DND-41 (cell line): ENCODE measurements around the gene ARHGEF16.

ENCODE experiments used
- ATAC-seq: fragments of 200-7000 bp; cut with Tn5 transposase; 3 replicates; pipeline ENCODE4 v1.9.1; 2021; ENCODE audit warnings: low read depth; ENCODE audit not compliant: insufficient read depth
- DNase-seq: peaks from one replicate; pipeline ENCODE4 v3.0.0-alpha.2; 2020
- H2AFZ ChIP-seq: 2 replicates; pipeline ENCODE4 v1.6.0; 2012; ENCODE audit warnings: low read depth, low read length
- H3K27ac ChIP-seq: 2 replicates; pipeline ENCODE4 v1.5.1; 2012; ENCODE audit warnings: low read length, inconsistent platforms
- H3K27me3 ChIP-seq: fragments of 200-600 bp; sonication (generic); 2 replicates; pipeline ENCODE4 v1.6.0; 2012; ENCODE audit warnings: low read length, mild to moderate bottlenecking, inconsistent platforms; ENCODE audit not compliant: insufficient read depth, poor library complexity
- H3K36me3 ChIP-seq: 2 replicates; pipeline ENCODE4 v1.5.1; 2012; ENCODE audit warnings: low read length, inconsistent platforms; ENCODE audit not compliant: insufficient read depth
- H3K4me1 ChIP-seq: 2 replicates; pipeline ENCODE4 v1.5.1; 2012; ENCODE audit warnings: mild to moderate bottlenecking, low read length; ENCODE audit not compliant: insufficient read depth
- H3K4me2 ChIP-seq: 2 replicates; pipeline ENCODE4 v1.6.0; 2012; ENCODE audit warnings: mild to moderate bottlenecking, moderate library complexity, low read length, inconsistent platforms; ENCODE audit not compliant: insufficient read depth
- H3K4me3 ChIP-seq, 2 experiments: fragments of 200-600 bp in 1 of 2; shearing (Covaris generic) in 1 of 2; 2 replicates each; pipeline ENCODE4 v1.5.1; 2012 to 2016; ENCODE audit warnings: inconsistent platforms in 2 of 2, low read length in 2 of 2, mild to moderate bottlenecking in 2 of 2, low read depth in 1 of 2, moderate library complexity in 1 of 2
- H3K79me2 ChIP-seq: 2 replicates; pipeline ENCODE4 v1.6.0; 2012; ENCODE audit warnings: low read length, inconsistent platforms; ENCODE audit not compliant: insufficient read depth
- H3K9ac ChIP-seq: 2 replicates; pipeline ENCODE4 v1.6.0; 2012; ENCODE audit warnings: low read depth, mild to moderate bottlenecking, inconsistent platforms, low read length, moderate library complexity
- H3K9me3 ChIP-seq: 2 replicates; pipeline ENCODE4 v1.5.1; 2012; ENCODE audit warnings: low read length, moderate library complexity, mild to moderate bottlenecking, inconsistent platforms; ENCODE audit not compliant: insufficient read depth, severe bottlenecking
- H4K20me1 ChIP-seq: 2 replicates; pipeline ENCODE4 v1.6.0; 2012; ENCODE audit warnings: low read length; ENCODE audit not compliant: insufficient read depth
- EZH2 ChIP-seq: IDR thresholded peaks from 3 replicates; pipeline ENCODE4 v1.6.1; 2012; ENCODE audit warnings: borderline replicate concordance, low read depth, mild to moderate bottlenecking, moderate library complexity, low read length, inconsistent platforms; ENCODE audit not compliant: severe bottlenecking
- TF ChIP-seq, protein P1 (sequence below): IDR thresholded peaks from 2 replicates; pipeline ENCODE4 v1.5.1; 2012; ENCODE audit warnings: borderline replicate concordance, low read length, moderate library complexity, mild to moderate bottlenecking; ENCODE audit not compliant: poor library complexity, severe bottlenecking; ENCODE audit errors: extremely low read depth

ARHGEF16 gene

DNA sequence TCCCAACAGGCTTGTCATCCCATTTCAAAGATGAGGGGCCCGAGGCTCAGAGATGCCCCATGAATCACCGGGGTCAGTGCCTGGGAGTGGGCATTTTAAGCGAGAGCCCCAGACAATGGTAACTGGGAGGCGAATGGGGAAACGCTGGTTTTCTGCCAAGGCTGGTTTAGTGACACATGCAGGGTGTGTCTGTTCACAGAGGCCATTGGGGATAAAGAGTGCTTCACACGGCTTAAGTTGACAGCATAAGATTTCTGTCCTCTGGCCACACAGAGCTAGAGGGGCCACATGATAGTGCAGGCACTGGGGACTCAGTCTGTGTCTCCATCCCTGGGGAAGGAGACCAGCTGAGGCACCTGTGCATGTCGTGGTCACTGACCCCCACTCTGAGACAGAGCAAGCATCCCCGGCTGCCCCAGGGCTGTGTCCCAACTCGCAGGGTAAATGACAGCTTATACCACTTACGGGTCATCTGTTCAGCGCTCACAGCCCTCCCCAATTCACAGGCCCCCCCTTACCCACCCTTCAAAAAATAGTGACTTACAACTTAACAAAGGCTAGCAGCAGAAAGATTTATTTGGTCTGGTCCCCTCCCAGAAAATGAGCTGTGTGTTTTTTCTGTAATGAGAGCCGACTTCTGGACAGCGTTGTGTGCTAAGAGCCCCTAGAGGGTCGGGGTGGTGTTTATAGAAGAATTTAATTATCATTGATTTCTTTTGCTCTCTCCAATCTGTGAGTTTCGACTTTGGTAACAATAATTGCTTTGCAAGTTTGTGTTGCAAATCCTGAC, 34.9 kb upstream of the ARHGEF16 start:
- Histone ChIP-seq H3K27me3 (no peaks in the 10 kb centered on the region), H3K9me3 (no peaks in the 10 kb centered on the region), H3K9ac (no peak overlapping the region), H2AFZ (no peak overlapping the region), H4K20me1 (peaks cover 12% of the 10 kb centered on the region; the same call in 1 of the 2 replicates), H3K4me1 (no peaks in the 10 kb centered on the region), H3K79me2 (no peaks in the 10 kb centered on the region), H3K27ac (no peak overlapping the region), H3K36me3 (no peaks in the 10 kb centered on the region), H3K4me2 (no peak overlapping the region), H3K4me3 (no peak overlapping the region)
- no peak for TF ChIP-seq EZH2
- TF ChIP-seq, protein P1, sequence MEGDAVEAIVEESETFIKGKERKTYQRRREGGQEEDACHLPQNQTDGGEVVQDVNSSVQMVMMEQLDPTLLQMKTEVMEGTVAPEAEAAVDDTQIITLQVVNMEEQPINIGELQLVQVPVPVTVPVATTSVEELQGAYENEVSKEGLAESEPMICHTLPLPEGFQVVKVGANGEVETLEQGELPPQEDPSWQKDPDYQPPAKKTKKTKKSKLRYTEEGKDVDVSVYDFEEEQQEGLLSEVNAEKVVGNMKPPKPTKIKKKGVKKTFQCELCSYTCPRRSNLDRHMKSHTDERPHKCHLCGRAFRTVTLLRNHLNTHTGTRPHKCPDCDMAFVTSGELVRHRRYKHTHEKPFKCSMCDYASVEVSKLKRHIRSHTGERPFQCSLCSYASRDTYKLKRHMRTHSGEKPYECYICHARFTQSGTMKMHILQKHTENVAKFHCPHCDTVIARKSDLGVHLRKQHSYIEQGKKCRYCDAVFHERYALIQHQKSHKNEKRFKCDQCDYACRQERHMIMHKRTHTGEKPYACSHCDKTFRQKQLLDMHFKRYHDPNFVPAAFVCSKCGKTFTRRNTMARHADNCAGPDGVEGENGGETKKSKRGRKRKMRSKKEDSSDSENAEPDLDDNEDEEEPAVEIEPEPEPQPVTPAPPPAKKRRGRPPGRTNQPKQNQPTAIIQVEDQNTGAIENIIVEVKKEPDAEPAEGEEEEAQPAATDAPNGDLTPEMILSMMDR, result no peak
- DNase-seq (no peak), ATAC-seq (no peak)

DNA sequence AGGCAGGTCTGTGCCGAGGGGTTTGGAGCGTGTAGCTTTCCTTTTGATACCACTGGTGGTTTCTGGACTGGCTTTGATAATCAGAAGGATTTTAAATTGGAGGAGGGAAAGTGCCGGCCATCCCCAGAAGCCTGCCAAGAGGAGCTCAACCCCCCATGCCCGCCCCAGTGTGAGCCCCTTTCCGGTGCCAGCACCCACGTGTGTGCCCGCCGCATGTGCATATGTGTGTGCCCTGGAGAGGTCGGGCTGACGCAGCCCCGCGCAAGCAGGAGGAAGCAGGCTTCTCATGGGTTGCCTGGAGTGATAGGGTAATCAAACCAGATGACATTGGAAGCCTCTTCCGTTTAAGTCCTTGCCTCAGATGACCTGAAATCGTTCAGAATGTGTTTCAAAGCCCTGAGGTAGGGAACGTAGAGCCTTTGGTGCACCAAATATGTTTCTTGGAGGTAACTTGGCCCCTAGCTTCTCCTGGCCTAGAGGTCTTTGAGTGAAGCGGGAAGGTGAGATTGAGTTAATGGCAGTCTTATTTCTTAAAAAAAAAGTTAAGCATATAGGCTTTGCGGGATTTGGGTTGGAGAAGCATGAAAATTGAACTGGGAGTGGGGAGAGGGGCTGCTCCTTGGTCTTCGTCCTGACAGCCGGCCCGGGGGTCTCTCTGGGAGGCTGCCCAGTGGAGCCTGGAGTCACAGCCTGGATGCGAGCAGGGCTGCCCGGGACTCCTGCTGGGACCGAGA, 34.1 kb upstream of the ARHGEF16 start:
- Histone ChIP-seq H4K20me1 (peaks cover 12% of the 10 kb centered on the region; the same call in 1 of the 2 replicates), H3K36me3 (no peaks in the 10 kb centered on the region), H3K4me3 (no peak overlapping the region), H3K4me2 (no peak overlapping the region), H3K4me1 (no peaks in the 10 kb centered on the region), H2AFZ (no peak overlapping the region), H3K27me3 (no peaks in the 10 kb centered on the region), H3K27ac (no peak overlapping the region), H3K79me2 (no peaks in the 10 kb centered on the region), H3K9ac (no peak overlapping the region), H3K9me3 (no peaks in the 10 kb centered on the region)
- DNase-seq, result no peak
- TF ChIP-seq, protein P1, result no peak
- no peak for TF ChIP-seq EZH2
- ATAC-seq, result no peak

DNA sequence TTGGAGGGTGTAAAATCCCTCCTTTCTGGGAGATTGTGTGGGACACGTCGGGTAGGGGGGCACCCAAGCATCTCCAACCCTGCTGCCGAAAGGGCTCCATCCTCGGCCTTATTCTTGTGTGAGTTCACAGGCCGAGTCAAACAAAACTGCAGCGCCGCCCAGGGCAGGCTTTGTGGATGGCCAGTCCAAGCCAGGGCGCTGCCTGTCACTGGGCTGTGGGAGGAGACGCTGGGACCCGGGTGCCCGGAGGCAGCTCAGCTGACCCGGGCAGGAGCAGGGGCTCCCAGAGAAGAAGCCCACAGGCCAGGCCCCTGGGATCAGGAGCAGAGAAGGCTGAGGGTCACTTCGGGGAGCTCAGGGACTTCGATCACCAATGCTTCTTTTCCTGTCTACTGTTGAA, 31.8 kb upstream of the ARHGEF16 start:
- H3K4me2 ChIP-seq, result no peak overlapping the region
- no peak for ATAC-seq
- H2AFZ ChIP-seq, result no peak overlapping the region
- no peak overlapping the region for H3K27ac ChIP-seq
- DNase-seq, result no peak
- TF ChIP-seq EZH2, result no peak
- peaks cover 12% of the 10 kb centered on the region; the same call in 1 of the 2 replicates for H4K20me1 ChIP-seq
- no peak overlapping the region for H3K4me3 ChIP-seq
- no peaks in the 10 kb centered on the region for H3K27me3 ChIP-seq
- no peaks in the 10 kb centered on the region for H3K36me3 ChIP-seq
- H3K4me1 ChIP-seq, result no peaks in the 10 kb centered on the region
- H3K9me3 ChIP-seq, result no peaks in the 10 kb centered on the region
- no peak overlapping the region for H3K9ac ChIP-seq
- no peaks in the 10 kb centered on the region for H3K79me2 ChIP-seq

DNA sequence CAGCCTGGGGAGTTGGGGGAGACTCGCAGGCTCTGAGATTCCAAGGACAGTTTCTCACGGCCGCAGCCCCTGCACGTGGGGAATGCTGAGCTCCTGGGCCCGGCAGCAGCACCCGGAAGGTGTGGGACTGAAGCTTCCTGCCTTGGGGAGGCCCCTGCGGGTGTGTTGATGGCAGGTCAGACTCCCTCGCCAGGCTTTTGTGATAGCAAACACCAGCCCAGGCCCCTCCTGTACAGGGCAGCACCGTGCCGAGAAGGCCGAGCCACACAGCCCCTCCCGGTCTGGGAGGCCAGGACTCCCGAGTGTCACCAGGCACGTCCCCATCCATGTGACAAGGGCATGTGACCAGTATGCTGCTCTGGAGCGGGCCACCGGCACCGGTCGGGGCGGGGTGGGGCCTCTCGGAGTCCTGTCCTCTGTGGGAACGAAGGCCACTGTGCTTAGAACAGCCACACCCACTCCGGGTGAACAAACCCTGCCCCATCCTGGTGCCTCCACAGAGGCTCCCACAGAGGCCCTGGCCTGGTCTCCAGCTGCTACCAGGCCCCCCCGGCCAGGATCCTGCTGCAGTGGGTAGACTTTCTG, 31.1 kb upstream of the ARHGEF16 start:
- H3K79me2 ChIP-seq, result no peaks in the 10 kb centered on the region
- H3K27ac ChIP-seq, result no peak overlapping the region
- no peak overlapping the region for H3K9ac ChIP-seq
- H3K4me1 ChIP-seq, result no peaks in the 10 kb centered on the region
- no peak overlapping the region for H3K4me3 ChIP-seq
- H3K9me3 ChIP-seq, result no peaks in the 10 kb centered on the region
- TF ChIP-seq EZH2, result no peak
- TF ChIP-seq, protein P1, result no peak
- DNase-seq, result no peak
- H3K36me3 ChIP-seq, result no peaks in the 10 kb centered on the region
- H2AFZ ChIP-seq, result no peak overlapping the region
- H3K27me3 ChIP-seq, result no peaks in the 10 kb centered on the region
- peaks cover 12% of the 10 kb centered on the region; the same call in 1 of the 2 replicates for H4K20me1 ChIP-seq
- ATAC-seq, result no peak
- no peak overlapping the region for H3K4me2 ChIP-seq
